Mesendoderm (in vitro differentiated cells): ENCODE data around the gene KCNQ1.

Source experiments
- DNase-seq: peaks from one replicate; pipeline ENCODE4 v3.0.0; 2013
- H2AK5ac ChIP-seq: 2 replicates; pipeline ENCODE4 v1.6.1; 2013; ENCODE audit warnings: low read length, inconsistent platforms
- H2BK120ac ChIP-seq: 2 replicates; pipeline ENCODE4 v1.6.1; 2013; ENCODE audit warnings: low read depth, mild to moderate bottlenecking, low read length, moderate library complexity, mixed read lengths
- H2BK15ac ChIP-seq: replicated peaks from 2 replicates; pipeline ENCODE4 v1.6.1; 2013; ENCODE audit warnings: low read depth, mild to moderate bottlenecking, moderate library complexity
- H2BK5ac ChIP-seq: 2 replicates; pipeline ENCODE4 v1.6.1; 2013; ENCODE audit warnings: low read length, inconsistent platforms
- H3K18ac ChIP-seq: 2 replicates; pipeline ENCODE4 v1.6.1; 2013; ENCODE audit warnings: mild to moderate bottlenecking, low read length, mixed read lengths
- H3K23ac ChIP-seq: one replicate; pipeline ENCODE4 v1.6.1; 2013; ENCODE audit warnings: low read length
- H3K27ac ChIP-seq: 2 replicates; pipeline ENCODE4 v1.5.1; 2013; ENCODE audit warnings: low read depth, mild to moderate bottlenecking, inconsistent platforms, low read length, moderate library complexity
- H3K27me3 ChIP-seq: 2 replicates; pipeline ENCODE4 v1.6.1; 2013; ENCODE audit warnings: low read length, control low read depth, mild to moderate bottlenecking, inconsistent platforms; ENCODE audit not compliant: insufficient read depth, poor library complexity
- H3K36me3 ChIP-seq: 2 replicates; pipeline ENCODE4 v1.6.1; 2013; ENCODE audit warnings: low read length, inconsistent platforms; ENCODE audit not compliant: control insufficient read depth, insufficient read depth
- H3K4ac ChIP-seq: one replicate; pipeline ENCODE4 v1.6.1; 2013; ENCODE audit warnings: low read depth, mild to moderate bottlenecking, low read length, moderate library complexity
- H3K4me1 ChIP-seq: 2 replicates; pipeline ENCODE4 v1.6.1; 2013; ENCODE audit warnings: low read depth, low read length, inconsistent platforms; ENCODE audit not compliant: control insufficient read depth
- H3K4me2 ChIP-seq: 2 replicates; pipeline ENCODE4 v1.6.1; 2013; ENCODE audit warnings: low read length
- H3K4me3 ChIP-seq: 2 replicates; pipeline ENCODE4 v1.5.1; 2013; ENCODE audit warnings: mild to moderate bottlenecking, low read length
- H3K56ac ChIP-seq: one replicate; pipeline ENCODE4 v1.6.1; 2013; ENCODE audit warnings: low read length
- H3K79me1 ChIP-seq: 2 replicates; pipeline ENCODE4 v1.6.1; 2013; ENCODE audit warnings: low read length, inconsistent platforms
- H3K79me2 ChIP-seq: 2 replicates; pipeline ENCODE4 v1.6.1; 2013; ENCODE audit warnings: mild to moderate bottlenecking, low read length; ENCODE audit not compliant: control insufficient read depth, insufficient read depth
- H3K9ac ChIP-seq: 2 replicates; pipeline ENCODE4 v1.6.1; 2013; ENCODE audit warnings: low read length, inconsistent platforms
- H4K5ac ChIP-seq: one replicate; pipeline ENCODE4 v1.6.1; 2013; ENCODE audit warnings: low read length
- H4K8ac ChIP-seq: one replicate; pipeline ENCODE4 v1.6.1; 2013; ENCODE audit warnings: low read depth, mild to moderate bottlenecking, control low read depth, low read length, moderate library complexity
- WGBS: extraction: QIAGEN DNeasy Blood & Tissue Kit; methylation state at CpG from one replicate; pipeline ENCODE4 v1.1.7; 2013; ENCODE audit warnings: low lambda C conversion rate, missing lambda C conversion rate; ENCODE audit not compliant: insufficient coverage; ENCODE audit errors: extremely low coverage; 5-methylcytosine and 5-hydroxymethylcytosine counted together

KCNQ1 gene

GRCh38 chr11:2572491-2573239 is 127.9 kb downstream of the KCNQ1 start:
- Histone ChIP-seq H2BK15ac (no peak overlapping the region), H3K79me2 (no peaks in the 10 kb centered on the region), H3K9ac (no peak overlapping the region), H3K4me2 (no peak overlapping the region), H3K27ac (no peak overlapping the region), H2AK5ac (no peak overlapping the region), H3K79me1 (no peaks in the 10 kb centered on the region), H3K56ac (no peak overlapping the region), H3K23ac (no peak overlapping the region), H3K4ac (no peak overlapping the region), H4K5ac (no peak overlapping the region), H3K4me1 (no peaks in the 10 kb centered on the region), H2BK5ac (no peak overlapping the region), H3K18ac (no peak overlapping the region), H3K36me3 (no peaks in the 10 kb centered on the region), H3K4me3 (no peak overlapping the region), H3K27me3 (no peaks in the 10 kb centered on the region), H4K8ac (no peak overlapping the region), H2BK120ac (no peak overlapping the region)
- WGBS = no CpG with 5 or more reads among the region's 33 CpGs
- no peak for DNase-seq

- no peak overlapping the region for H2BK5ac ChIP-seq
- no peak overlapping the region for H3K4ac ChIP-seq
- no peak overlapping the region for H3K56ac ChIP-seq
- H2BK15ac ChIP-seq = no peak overlapping the region
- no peak overlapping the region for H3K9ac ChIP-seq
- H3K36me3 ChIP-seq = no peaks in the 10 kb centered on the region
- DNase-seq = no peak
- H3K79me2 ChIP-seq = no peaks in the 10 kb centered on the region
- H3K23ac ChIP-seq = no peak overlapping the region
- H3K4me2 ChIP-seq = no peak overlapping the region
- WGBS = no CpG with 5 or more reads among the region's 28 CpGs
- no peak overlapping the region for H3K27ac ChIP-seq
- H2BK120ac ChIP-seq = no peak overlapping the region
- H2AK5ac ChIP-seq = no peak overlapping the region
- H3K18ac ChIP-seq = no peak overlapping the region
- H3K4me3 ChIP-seq = no peak overlapping the region
- no peaks in the 10 kb centered on the region for H3K4me1 ChIP-seq
- H4K8ac ChIP-seq = no peak overlapping the region
- no peaks in the 10 kb centered on the region for H3K27me3 ChIP-seq
- no peak overlapping the region for H4K5ac ChIP-seq
- H3K79me1 ChIP-seq = no peaks in the 10 kb centered on the region
Observed at GRCh38 chr11:2573240-2574042, 128.6 kb downstream of the KCNQ1 start.

- Histone ChIP-seq H2AK5ac (no peak overlapping the region), H3K18ac (no peak overlapping the region), H3K4ac (no peak overlapping the region), H2BK120ac (no peak overlapping the region), H3K36me3 (no peaks in the 10 kb centered on the region), H3K27me3 (no peaks in the 10 kb centered on the region), H3K79me2 (no peaks in the 10 kb centered on the region), H4K8ac (no peak overlapping the region), H3K9ac (no peak overlapping the region), H3K4me1 (no peaks in the 10 kb centered on the region), H2BK15ac (no peak overlapping the region), H3K4me2 (no peak overlapping the region), H3K23ac (no peak overlapping the region), H3K27ac (no peak overlapping the region), H2BK5ac (no peak overlapping the region), H4K5ac (no peak overlapping the region), H3K56ac (no peak overlapping the region), H3K4me3 (no peak overlapping the region), H3K79me1 (no peaks in the 10 kb centered on the region)
- WGBS = no CpG with 5 or more reads among the region's 22 CpGs
- DNase-seq = no peak
Observed at GRCh38 chr11:2574043-2574552, 129.3 kb downstream of the KCNQ1 start.

- Histone ChIP-seq H3K79me2 (no peaks in the 10 kb centered on the region), H4K5ac (no peak overlapping the region), H3K9ac (no peak overlapping the region), H3K4me1 (no peaks in the 10 kb centered on the region), H2AK5ac (no peak overlapping the region), H3K4me3 (no peak overlapping the region), H3K23ac (no peak overlapping the region), H2BK5ac (no peak overlapping the region), H2BK15ac (no peak overlapping the region), H3K4me2 (no peak overlapping the region), H3K4ac (no peak overlapping the region), H3K27ac (no peak overlapping the region), H3K79me1 (no peaks in the 10 kb centered on the region), H3K27me3 (no peaks in the 10 kb centered on the region), H4K8ac (no peak overlapping the region), H2BK120ac (no peak overlapping the region), H3K36me3 (no peaks in the 10 kb centered on the region), H3K56ac (no peak overlapping the region), H3K18ac (no peak overlapping the region)
- DNase-seq = no peak
- WGBS = no CpG with 5 or more reads among the region's 45 CpGs
Observed at GRCh38 chr11:2574553-2575535, 130.0 kb downstream of the KCNQ1 start.

GRCh38 chr11:2575591-2576051 is 130.8 kb downstream of the KCNQ1 start:
- H2AK5ac ChIP-seq = no peak overlapping the region
- no peak overlapping the region for H3K4me3 ChIP-seq
- no peak overlapping the region for H4K8ac ChIP-seq
- H3K4me1 ChIP-seq = no peaks in the 10 kb centered on the region
- H3K56ac ChIP-seq = no peak overlapping the region
- H2BK5ac ChIP-seq = no peak overlapping the region
- no peak overlapping the region for H3K4ac ChIP-seq
- no peak overlapping the region for H4K5ac ChIP-seq
- no peaks in the 10 kb centered on the region for H3K79me2 ChIP-seq
- H3K79me1 ChIP-seq = no peaks in the 10 kb centered on the region
- no CpG with 5 or more reads among the region's 17 CpGs for WGBS
- H3K18ac ChIP-seq = no peak overlapping the region
- no peak overlapping the region for H3K23ac ChIP-seq
- no peaks in the 10 kb centered on the region for H3K27me3 ChIP-seq
- H2BK15ac ChIP-seq = no peak overlapping the region
- no peak overlapping the region for H3K9ac ChIP-seq
- H3K27ac ChIP-seq = no peak overlapping the region
- DNase-seq = no peak
- no peaks in the 10 kb centered on the region for H3K36me3 ChIP-seq
- H3K4me2 ChIP-seq = no peak overlapping the region
- no peak overlapping the region for H2BK120ac ChIP-seq
